Measurements from ENCODE around the gene TNFRSF14. TPM values are rescaled to one million over a fixed set of nuclear protein-coding genes. Genes with fewer than 3 reads are reported as not detected.

Gene TNFRSF14
- total RNA-seq, 2 donors from 2014 or later: 124 to 183 TPM

DNA sequence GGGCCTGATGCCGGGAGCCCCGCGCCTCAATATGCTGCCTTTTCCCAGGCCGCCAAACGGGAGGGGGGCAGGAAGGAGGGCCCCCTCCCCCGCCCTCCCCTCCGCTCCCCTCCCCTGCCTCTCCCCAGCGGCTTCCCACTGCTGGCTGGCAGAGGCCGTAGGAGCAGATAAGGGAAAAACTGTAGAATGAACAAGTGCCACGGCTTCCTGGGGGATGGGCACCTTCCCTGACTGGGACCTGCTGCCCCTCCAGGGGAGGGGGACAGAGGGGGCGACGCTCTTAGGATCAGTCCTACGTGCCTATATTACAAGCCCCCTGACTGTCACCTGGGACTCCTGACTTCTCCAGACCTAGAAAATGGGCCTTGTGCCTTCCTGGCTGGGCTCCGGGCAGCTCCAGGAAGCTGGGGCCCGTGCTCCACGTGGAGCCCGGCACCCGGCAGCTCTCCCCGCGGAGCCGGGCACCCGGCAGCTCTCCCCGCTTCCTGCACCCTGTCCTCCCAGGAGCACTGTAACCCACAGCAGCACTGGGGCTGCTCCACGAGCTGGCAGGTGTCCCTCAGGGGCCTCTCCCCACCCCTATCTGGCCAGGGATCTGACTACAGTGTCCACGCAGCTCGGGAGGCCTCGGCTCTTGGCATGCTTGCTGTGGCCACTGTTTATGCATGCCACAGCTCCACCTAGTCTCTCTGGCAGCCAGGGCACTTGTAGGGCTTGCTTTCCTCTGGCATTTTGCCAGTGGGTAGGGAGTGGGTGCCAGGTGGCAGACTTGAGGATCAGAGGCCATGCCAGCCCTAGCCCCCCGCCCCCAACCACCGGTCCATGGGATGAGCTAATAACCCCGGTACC is 25.4 kb upstream of the TNFRSF14 start:
- Mint-ChIP-seq H3K27ac (no peak overlapping the region), H3K9me3 (no peaks in the 10 kb centered on the region), H3K36me3 (no peaks in the 10 kb centered on the region)
- no peak for ATAC-seq
- no peak for DNase-seq (ENCODE audit: low spot score in 2 of 2)

GRCh38 chr1:2532485-2533160 is 23.5 kb upstream of the TNFRSF14 start:
- Mint-ChIP-seq H3K27ac (no peak overlapping the region), H3K36me3 (no peaks in the 10 kb centered on the region), H3K9me3 (no peaks in the 10 kb centered on the region)
- ATAC-seq: no peak
- no peak for DNase-seq (ENCODE audit: low spot score in 2 of 2)

DNA sequence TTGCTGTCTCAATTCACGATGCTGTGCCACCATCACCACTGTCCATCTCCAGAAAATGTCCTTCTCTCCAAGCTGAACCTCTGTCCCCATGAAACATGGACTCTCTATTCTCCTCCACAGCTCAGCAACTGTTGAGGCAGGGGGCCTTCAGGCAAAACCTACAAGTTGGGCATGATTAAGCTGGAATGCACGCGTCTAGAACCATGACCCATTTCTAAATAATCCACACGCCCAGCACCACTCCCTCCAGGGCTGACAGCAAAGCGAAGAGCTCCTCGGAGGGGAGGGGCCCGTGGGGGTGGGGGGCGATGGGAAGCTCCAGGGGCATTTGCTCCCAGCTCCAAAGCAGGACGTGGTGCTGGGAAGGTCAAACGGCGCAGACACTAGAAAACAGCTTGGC is 22.8 kb upstream of the TNFRSF14 start:
- ATAC-seq (no peak), DNase-seq (ENCODE audit: low spot score in 2 of 2) (no peak)
- H3K36me3 Mint-ChIP-seq: no peaks in the 10 kb centered on the region

GRCh38 chr1:2534315-2534686 is 21.9 kb upstream of the TNFRSF14 start:
- no peak overlapping the region for H3K27ac Mint-ChIP-seq
- no peak for DNase-seq (ENCODE audit: low spot score in 2 of 2)
- no peaks in the 10 kb centered on the region for H3K36me3 Mint-ChIP-seq
- no peak for ATAC-seq
- no peaks in the 10 kb centered on the region for H3K9me3 Mint-ChIP-seq

More for the DNA sequence above, 22.8 kb upstream of the TNFRSF14 start:
- Mint-ChIP-seq H3K27ac (no peak overlapping the region), H3K9me3 (no peaks in the 10 kb centered on the region)

GRCh38 chr1:2534687-2535441 is 21.3 kb upstream of the TNFRSF14 start:
- Mint-ChIP-seq H3K36me3 (no peaks in the 10 kb centered on the region), H3K27ac (no peak overlapping the region), H3K9me3 (no peaks in the 10 kb centered on the region)
- DNase-seq (ENCODE audit: low spot score in 2 of 2) (no peak), ATAC-seq (no peak)

GRCh38 chr1:2535455-2535854 is 20.7 kb upstream of the TNFRSF14 start:
- Mint-ChIP-seq H3K36me3 (no peaks in the 10 kb centered on the region), H3K9me3 (no peaks in the 10 kb centered on the region), H3K27ac (no peak overlapping the region)
- no peak for ATAC-seq
- DNase-seq (ENCODE audit: low spot score in 2 of 2): no peak

- ATAC-seq: no peak
- Mint-ChIP-seq H3K36me3 (no peaks in the 10 kb centered on the region), H3K27ac (no peak overlapping the region), H3K9me3 (no peaks in the 10 kb centered on the region)
- DNase-seq (ENCODE audit: low spot score in 2 of 2): no peak
Observed at GRCh38 chr1:2535981-2536380, 20.2 kb upstream of the TNFRSF14 start.

GRCh38 chr1:2537784-2538115 is 18.4 kb upstream of the TNFRSF14 start:
- Mint-ChIP-seq H3K27ac (no peak overlapping the region), H3K36me3 (no peaks in the 10 kb centered on the region), H3K9me3 (no peaks in the 10 kb centered on the region)
- DNase-seq (ENCODE audit: low spot score in 2 of 2) (no peak), ATAC-seq (no peak)

DNA sequence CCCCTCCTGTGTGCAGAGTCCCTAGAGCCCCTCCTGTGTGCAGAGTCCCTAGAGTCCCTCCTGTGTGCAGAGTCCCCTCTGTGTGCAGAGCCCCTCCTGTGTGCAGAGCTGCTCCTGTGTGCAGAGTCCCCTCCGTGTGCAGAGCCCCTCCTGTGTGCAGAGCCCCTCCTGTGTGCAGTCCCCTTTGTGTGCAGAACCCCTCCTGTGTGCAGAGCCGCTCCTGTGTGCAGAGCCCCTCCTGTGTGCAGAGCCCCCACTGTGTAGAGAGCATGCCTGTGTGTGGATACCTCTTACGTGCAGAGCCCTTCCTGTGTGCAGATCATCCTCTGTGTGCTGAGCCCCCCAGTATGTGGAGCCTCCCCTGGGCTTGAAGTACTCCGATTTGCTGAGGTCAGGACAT is 17.8 kb upstream of the TNFRSF14 start:
- Mint-ChIP-seq H3K27ac (no peak overlapping the region), H3K9me3 (no peaks in the 10 kb centered on the region), H3K36me3 (no peaks in the 10 kb centered on the region)
- no peak for DNase-seq (ENCODE audit: low spot score in 2 of 2)
- no peak for ATAC-seq

- no peaks in the 10 kb centered on the region for H3K9me3 Mint-ChIP-seq
- H3K27ac Mint-ChIP-seq: no peak overlapping the region
- DNase-seq (ENCODE audit: low spot score in 2 of 2) (no peak), ATAC-seq (no peak)
- no peaks in the 10 kb centered on the region for H3K36me3 Mint-ChIP-seq
Observed at GRCh38 chr1:2538872-2539271, 17.3 kb upstream of the TNFRSF14 start.

DNA sequence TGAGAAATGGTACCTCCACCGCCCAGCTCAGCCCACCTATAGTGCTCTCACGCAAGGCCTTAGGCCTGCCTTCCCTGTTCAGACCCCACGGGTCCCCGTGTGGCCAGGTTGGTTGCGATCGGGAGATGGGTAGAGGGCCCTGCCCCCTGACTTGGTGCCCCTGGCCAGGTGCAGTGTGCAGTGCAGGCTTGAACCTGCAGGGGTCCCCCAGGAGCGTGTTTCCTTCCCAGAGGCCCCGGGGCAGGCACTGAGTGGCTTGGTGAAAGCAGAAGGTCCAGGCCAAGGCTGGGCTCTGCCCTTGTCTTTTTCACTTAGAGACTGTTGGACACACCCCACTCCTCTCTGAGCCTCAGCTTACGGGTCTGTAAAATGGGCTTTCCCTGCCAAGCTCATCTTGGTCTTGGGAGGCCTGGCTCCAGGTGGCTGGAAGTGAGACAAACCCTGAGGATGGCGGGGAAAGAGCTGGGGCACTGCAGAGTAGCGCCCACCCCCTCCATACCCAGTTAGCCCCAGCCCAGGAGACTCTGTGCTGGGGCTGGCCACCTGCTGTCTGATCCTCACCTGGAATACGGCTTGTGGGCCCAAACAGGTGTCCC is 16.8 kb upstream of the TNFRSF14 start:
- no peaks in the 10 kb centered on the region for H3K9me3 Mint-ChIP-seq
- DNase-seq (ENCODE audit: low spot score in 2 of 2) (peak in 1 of 2 donors; percentile 70), ATAC-seq (peak; percentile 28 to 69)
- no peaks in the 10 kb centered on the region for H3K36me3 Mint-ChIP-seq
- no peak overlapping the region for H3K27ac Mint-ChIP-seq

DNA sequence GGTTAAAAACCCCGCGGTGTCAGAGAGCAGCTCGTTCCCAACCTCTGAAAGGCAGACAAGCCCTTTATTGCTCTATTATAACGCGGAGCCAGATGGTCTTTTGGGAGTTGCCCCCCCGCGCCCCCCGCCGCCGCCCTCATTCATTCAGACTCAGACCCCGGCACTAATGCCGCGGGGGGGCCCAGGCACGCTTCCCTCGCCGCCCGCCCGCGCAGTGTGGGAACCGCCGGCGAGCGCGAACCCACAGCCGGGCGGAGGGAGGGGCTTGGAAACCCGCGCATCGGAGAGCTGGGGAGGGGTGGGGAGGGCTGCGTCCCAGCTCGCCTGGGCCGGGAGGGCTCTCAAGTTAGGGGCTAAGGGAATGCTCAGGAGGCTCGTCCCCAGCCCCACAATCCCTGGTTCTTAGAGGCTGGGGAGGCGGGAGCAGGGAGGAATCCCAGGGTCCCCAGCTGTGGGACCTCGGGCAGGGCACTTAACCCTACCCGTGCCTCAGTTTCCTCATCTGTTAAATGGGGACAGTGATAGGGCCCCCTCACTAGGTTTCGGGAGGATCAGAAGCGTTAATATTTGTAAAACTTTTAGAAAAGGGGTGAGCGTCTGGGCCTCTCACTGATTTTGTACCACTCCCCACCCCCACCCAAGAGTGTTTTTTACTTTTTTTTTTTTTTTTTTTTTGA is 15.2 kb upstream of the TNFRSF14 start:
- no peak for ATAC-seq
- H3K9me3 Mint-ChIP-seq: no peaks in the 10 kb centered on the region

DNA sequence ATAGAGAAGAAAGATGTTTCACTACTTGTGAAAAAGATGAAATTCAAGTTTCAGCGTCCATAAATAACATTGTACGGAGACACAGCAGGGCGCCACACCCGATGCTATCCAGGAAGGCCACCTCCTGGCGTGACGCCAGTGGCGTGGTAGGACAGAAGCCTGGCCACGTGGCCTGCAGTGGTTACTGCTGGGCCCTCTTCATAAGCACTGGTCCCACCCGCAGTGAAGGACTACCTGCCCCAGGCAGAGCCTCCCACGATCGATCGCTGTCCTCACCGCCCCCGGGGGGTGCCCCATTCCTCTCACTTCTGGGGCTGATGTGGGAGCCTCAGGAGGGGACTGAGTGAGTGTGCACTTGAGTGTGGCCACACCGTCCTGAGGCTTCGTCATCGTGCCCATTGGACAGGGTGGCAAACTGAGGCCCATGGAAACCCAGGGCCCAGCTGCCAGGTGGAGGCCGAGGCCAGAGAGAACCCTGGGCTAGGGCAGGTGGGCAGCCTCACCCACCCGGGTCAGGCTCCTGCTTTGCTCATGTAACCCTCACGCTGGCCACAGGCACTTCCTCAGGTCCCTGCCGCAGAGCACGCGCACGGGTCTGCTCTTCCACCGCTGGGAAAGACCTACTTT is 14.4 kb upstream of the TNFRSF14 start:
- H3K36me3 Mint-ChIP-seq: no peaks in the 10 kb centered on the region
- ATAC-seq: no peak
- DNase-seq (ENCODE audit: low spot score in 2 of 2): no peak
- no peak overlapping the region for H3K27ac Mint-ChIP-seq
- no peaks in the 10 kb centered on the region for H3K9me3 Mint-ChIP-seq

More for the DNA sequence above, 15.2 kb upstream of the TNFRSF14 start:
- Mint-ChIP-seq H3K36me3 (no peaks in the 10 kb centered on the region), H3K27ac (no peak overlapping the region)
- DNase-seq (ENCODE audit: low spot score in 2 of 2): no peak

DNA sequence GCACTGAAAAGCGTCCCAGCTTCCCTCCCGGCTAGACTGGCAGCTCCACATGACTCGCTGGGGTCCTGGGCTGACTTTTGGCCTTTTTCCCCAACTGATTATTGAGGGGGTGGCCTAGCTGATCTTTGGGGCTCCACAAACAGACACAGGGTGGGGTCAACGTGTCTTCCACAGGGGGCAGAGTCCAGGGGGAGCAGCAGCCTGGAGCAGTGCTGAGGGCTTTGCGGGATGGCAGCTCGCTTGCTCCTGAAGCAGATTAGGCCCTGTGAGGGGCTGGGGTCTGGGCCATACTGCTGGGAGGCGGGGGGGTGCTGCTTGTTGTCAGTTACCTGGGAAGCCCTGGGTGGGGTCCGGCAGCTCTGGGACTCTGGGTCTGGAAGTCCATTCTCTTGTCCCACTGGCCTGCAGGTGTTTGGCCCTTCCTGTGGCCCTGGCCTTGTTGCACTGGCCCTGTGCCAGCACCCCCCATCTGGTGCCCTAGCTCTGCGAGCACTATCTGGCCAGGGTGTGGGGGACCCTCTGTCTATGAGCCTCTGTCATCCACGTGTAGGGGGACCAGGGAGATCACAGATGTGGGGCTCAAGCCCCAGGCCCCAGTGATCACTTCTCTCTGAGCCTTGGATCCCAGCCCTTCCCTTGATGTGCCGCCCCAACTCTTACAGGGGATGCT is 13.8 kb upstream of the TNFRSF14 start:
- Mint-ChIP-seq H3K9me3 (no peaks in the 10 kb centered on the region), H3K27ac (no peak overlapping the region), H3K36me3 (no peaks in the 10 kb centered on the region)
- ATAC-seq: no peak
- DNase-seq (ENCODE audit: low spot score in 2 of 2): no peak

DNA sequence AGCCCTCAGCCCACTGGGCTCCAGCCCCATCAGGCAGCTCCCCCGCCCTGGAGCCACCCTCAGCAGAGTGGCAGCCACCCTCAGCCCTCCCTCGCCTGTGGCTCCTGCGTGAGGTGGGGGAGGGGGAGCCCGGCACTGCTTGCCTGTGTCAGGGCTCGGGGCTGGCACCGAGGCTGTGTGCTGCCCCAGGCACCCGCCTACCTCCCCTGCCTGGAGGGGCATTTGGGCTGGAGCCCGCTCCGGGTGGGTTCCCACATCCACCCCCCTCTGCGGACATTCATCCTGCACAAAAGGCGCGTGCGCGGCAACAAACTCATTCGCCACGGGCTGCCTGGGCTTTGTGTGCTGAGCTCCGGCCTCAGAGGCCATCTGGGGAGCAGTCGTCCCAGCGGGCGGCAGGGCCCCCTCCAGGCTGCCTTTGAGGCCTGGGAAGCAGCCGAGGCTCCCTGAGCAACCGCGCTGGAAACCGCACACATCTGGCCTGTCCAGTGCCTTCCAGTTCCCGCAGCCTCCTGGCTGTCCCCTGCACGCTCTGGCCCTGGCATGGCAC is 12.6 kb upstream of the TNFRSF14 start:
- H3K9me3 Mint-ChIP-seq: no peaks in the 10 kb centered on the region
- DNase-seq (ENCODE audit: low spot score in 2 of 2): no peak

More for the DNA sequence above, 12.6 kb upstream of the TNFRSF14 start:
- H3K27ac Mint-ChIP-seq: no peak overlapping the region
- ATAC-seq: no peak
- H3K36me3 Mint-ChIP-seq: no peaks in the 10 kb centered on the region
